Activated CD4-positive, alpha-beta T cell treated with anti-CD3 and anti-CD28 coated beads, Interleukin-2, amount 50 U/mL, for 1 hour (primary cell): ENCODE measurements around the gene COX7A1.
"Not testable (repeated sequence)": the region's sequence is repeated elsewhere in the genome, so short reads cannot be mapped to it uniquely, and the experiment has no call there.

Experiments used
- DNase-seq: peaks from one replicate; pipeline ENCODE4 v3.0.0-alpha.2; 2020

Gene COX7A1

DNA sequence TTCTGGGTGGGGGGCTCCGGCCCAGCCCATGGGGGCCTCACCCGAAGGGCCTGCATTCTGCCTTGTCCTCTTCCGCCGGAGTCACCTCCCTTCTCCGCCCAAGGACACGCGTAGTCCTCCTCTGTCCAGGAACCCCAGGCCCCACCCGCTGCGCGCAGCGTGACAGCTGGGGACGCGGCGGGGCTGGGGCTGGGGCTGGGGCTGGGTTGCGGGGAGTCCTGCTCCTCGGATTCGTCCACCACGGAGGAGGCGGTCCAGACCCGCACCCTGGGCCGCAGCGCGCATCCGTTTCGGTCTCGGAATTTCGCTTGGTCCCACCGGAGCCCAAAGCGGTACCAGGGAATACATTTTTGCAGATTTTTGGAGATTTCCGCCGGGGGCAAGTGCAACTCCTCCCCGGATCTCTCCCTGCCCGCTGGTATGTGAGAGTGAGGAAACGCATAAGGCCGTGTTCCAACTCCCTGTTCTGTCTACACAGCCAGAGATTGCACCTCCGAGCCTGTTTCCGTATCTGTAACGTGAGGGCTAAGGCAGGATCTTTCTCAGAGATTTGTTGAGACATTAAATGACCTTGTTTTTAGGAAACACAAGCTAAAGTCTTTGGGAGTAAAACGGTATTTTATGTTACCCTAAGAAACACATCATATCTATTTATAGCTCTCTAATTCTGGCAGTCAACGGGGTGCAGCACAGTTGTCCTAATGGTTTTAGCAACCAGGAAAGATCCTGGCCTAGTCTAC is at the start of gene COX7A1:
Gene COX7A1 (minus strand): TSS at position 96 of the 740 bp plus-strand sequence. CDS start 40 bp downstream, at position 56.
- no peak for DNase-seq

GRCh38 chr19:36201684-36202083 is 49.4 kb upstream of the COX7A1 start:
- DNase-seq: no peak

DNA sequence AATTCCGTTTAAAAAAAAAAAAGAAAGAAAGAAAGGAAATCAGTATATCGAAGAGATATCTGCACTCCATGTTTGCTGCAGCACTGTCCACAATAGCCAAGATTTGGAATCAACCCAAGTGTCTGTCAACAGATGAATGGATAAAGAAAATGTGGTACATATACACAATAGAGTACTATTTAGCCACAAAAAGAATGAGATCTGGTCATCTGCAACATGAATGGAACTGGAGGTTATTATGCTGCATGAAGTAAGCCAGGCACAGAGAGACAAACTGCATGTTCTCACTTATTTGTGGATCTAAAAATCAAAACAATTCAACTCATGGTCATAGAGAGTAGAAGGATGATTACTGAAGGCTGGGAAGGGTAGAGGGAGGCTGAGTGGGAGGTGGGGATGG is 45.9 kb upstream of the COX7A1 start:
- DNase-seq: no peak

- no peak for DNase-seq
Measured at GRCh38 chr19:36196249-36196648, 44.0 kb upstream of the COX7A1 start.

DNA sequence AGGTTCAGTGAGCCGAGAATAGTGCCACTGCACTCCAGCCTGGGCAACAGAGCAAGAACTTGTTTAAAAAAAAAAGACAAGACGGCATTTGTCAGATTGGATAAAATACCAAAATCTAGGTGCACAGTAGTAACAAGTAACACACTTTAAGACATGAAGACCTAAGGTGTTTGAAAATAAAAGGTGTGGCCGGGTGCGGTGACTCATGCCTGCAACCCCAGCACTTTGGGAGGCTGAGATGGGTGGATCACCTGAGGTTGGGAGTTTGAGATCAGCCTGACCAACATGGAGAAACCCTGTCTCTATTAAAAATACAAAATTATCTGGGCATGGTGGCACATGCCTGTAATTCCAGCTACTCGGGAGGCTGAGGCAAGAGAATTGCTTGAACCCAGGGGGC is 34.5 kb upstream of the COX7A1 start:
- not testable (repeated sequence) for DNase-seq

- DNase-seq: no peak
Measured at GRCh38 chr19:36183245-36183628, 31.0 kb upstream of the COX7A1 start.

DNA sequence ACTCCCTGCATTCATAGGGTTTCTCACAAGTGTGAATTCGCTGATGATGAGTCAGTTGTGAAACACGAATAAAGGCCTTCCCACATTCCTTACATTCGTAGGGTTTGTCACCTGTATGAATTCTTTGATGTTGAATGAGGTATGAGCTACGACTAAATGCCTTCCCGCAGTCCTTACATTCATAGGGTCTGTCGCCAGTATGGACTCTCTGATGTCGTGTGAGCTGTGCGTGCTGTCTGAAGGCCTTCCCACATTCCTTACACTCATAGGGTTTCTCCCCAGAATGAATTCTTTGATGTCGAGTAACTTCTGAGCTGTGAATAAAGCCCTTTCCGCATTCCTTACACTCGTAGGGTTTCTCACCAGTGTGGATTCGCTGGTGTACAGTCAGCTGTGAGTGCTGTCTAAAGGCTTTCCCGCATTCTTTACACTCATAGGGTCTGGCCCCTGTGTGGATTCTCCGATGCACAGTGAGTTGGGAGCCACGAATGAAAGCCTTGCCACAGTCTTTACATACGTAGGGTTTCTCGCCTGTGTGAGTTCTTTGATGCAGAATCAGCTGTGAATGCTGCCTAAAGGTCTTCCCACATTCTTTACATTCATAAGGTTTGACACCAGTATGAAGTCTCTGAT is 30.5 kb upstream of the COX7A1 start:
- no peak for DNase-seq

DNA sequence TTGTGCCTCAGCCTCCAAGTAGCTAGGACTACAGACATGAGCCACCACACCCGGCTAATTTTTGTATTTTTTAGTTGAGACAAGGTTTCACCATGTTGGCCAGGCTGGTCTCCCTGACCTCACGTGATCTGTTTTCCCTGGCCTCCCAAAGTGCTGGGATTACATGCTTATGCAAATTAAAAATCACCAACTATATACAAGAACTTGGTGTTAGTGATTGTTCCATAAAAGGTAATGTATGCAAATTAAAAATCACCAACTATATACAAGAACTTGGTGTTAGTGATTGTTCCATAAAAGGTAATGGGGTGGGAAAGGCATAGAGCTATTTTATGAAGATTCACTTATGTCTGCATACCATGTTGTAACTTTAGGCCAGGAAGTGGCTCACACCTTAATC is 26.8 kb upstream of the COX7A1 start:
- not testable (repeated sequence) for DNase-seq

GRCh38 chr19:36173846-36174245 is 21.6 kb upstream of the COX7A1 start:
- DNase-seq: not testable (repeated sequence)

DNA sequence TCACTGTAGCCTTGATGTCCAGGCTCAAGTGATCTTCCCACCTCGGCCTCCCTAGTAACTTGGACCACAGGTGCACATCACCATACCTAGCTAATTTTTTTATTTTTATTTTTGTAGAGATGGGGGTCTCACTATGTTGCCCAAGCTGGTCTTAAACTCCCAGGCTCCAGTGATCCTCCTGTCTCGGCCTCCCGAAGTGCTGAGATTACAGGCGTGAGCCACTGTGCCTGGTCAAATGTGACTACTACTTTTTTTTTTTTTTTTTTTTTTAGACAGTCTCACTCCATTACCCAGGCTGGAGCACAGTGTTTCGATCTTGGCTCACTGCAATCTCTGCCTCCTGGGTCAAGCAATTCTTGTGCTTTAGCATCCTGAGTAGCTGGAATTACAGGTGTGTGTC is 20.6 kb upstream of the COX7A1 start:
- DNase-seq: no peak

DNA sequence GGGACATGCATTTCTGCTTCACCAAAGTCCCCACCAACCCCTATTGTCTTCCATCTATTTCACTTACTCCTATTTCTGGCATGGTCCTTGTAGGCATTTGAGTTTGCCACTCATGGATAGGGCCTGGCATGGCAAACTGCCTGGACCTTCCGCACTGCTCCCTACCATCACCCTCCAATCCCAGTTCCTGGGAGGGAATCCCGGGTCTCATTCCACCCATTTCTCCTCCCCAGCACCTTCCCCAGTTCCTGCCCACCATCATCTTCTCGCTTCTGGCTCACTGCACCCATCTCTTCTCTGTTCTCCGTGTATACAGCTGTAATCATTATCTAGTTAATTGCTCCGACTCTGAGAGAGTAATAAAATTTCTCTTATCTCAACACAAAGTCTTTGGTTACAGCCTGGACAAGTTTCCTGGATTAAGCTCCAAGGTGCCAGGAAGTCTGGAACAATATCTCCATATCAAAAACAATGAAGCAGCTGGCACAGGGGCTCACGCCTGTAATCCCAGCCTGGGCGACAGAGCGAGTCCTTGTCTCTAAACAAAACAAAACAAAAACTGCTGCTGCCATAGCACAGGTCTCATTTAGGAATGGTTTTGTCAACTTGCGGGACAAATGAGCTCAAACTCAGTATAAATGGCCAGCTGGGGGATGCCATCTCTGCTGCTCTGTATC is 17.0 kb upstream of the COX7A1 start:
- no peak for DNase-seq

GRCh38 chr19:36163813-36164212 is 11.6 kb upstream of the COX7A1 start:
- no peak for DNase-seq

DNA sequence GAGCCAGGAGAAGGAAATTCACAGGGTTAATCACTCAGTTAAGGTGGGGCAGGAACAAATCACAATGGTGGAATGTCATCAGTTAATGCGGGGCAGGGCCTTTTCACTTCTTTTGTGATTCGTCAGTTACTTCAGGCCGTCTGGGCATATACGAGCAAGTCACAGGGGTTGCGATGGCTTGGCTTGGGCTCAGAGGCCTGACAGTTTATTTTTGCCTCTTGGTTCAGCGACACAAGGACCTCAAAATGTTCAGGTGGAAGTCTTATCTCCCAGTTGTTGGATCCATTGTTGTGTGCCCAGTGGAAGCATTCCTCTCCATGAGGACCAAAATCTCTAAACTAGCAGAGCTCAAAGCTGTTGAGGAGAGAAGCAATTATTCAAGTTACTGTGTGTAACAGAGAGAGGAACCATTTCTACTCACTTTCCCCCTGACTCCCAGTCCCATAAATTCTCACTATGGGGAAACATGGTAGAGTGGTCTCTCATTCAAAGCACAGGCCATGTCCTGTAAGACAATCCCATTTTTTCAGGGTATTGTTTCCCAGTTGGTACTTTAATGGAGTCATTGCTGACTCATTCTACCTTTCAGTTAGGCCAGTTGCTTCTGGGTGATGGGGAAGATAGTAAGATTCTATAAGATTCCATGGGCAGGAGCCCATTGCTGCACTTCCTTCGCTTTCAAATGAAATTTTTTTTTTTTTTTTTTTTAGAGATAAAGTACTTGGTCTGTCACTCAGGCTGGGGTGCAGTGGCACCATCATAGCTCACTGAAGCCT is 8.8 kb upstream of the COX7A1 start:
- DNase-seq: no peak

DNA sequence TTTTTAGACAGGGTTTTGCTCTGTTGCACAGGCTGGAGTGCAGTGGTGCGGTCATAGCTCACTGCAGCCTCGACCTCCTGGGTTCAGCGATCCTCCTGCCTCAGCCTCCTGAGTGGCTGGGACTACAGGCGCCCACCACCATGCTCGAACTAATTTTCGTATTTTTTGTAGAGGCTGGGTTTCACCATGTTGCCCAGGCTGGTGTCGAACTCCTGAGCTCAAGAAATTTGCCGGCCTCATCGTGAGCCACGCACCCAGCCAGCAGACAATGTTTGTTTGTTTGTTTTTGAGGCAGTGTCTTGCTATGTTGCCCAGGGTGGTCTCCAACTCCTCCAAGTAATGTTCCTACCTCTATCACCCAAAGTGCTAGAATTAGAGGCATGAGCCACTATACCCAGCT is 879 bp upstream of the COX7A1 start:
- DNase-seq: no peak

DNA sequence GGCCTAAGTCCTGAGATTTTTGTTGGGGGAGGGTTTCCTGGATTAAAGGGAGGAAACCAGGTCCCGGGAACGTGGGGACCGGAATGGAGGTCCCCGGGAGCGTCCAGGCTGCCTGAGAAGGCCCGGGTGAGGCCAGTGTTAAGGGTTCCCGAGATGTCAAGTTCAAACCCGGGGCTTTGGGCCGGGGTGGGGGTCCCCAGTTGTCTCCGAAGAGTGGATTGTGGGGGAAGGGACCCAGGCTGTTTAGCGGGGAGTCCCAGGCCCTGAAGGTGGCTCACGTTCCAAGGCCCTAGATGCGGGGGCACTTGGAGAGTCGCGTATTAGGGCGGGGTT is 262 bp downstream of the COX7A1 start:
- no peak for DNase-seq

GRCh38 chr19:36151144-36152018 is 866 bp downstream of the COX7A1 start:
- DNase-seq: no peak

DNA sequence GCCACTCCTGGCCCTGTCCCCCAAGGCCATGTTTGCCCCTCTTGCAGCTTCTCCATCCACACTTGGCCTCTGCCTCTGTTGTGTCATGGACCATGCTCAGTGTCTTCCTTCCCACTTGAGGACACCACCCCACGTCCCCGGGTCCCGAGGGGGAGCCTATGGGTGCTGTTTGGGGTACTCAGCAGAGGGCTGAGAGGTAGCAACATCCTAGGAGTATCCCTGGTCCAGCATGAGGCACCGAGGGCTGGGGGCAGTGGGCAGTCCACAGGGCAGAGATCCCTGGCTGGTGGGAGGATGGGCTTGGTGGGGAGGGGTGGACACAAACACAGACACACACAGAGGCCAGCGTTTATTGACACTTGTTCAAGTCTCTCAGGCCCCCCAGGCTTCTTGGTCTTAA is 1.7 kb downstream of the COX7A1 start:
- no peak for DNase-seq

DNA sequence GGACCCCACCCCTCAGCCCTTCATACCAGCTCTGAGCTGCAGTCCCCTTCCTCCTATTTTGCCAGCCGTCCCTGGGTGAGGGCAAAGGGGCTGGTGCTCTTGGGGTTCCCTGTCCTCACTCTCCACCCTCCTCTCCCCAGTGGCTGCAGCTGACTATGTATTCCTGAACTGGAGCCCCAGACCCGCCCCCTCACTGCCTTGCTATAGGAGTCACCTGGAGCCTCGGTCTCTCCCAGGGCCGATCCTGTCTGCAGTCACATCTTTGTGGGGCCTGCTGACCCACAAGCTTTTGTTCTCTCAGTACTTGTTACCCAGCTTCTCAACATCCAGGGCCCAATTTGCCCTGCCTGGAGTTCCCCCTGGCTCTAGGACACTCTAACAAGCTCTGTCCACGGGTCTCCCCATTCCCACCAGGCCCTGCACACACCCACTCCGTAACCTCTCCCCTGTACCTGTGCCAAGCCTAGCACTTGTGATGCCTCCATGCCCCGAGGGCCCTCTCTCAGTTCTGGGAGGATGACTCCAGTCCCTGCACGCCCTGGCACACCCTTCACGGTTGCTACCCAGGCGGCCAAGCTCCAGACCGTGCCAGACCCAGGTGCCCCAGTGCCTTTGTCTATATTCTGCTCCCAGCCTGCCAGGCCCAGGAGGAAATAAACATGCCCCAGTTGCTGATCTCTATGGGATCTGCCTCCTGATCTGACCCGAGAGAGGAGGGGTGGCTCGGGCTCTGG is 2.4 kb downstream of the COX7A1 start:
- no peak for DNase-seq

GRCh38 chr19:36144624-36145023 is 7.6 kb downstream of the COX7A1 start:
- no peak for DNase-seq

DNA sequence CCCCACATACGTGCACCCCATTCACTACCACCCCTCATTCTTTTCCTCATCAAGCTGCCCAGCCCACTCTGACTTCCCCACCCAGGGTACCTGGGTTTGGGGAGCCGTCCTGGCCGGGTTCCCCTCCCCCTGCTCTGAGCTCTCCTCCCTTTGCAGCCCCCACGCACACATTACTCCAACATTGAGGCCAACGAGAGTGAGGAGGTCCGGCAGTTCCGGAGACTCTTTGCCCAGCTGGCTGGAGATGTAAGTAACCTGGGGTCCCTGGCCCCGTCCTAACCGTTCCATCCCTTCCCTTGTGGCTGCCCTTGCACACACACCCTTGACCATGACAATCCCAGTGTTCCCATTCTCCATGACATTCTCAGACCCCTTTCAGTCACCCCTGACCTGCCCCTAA is 9.8 kb downstream of the COX7A1 start:
- DNase-seq: no peak

- DNase-seq: no peak
Measured at GRCh38 chr19:36142046-36142445, 10.2 kb downstream of the COX7A1 start.
